Measurements from ENCODE around the gene SRF.

DNA sequence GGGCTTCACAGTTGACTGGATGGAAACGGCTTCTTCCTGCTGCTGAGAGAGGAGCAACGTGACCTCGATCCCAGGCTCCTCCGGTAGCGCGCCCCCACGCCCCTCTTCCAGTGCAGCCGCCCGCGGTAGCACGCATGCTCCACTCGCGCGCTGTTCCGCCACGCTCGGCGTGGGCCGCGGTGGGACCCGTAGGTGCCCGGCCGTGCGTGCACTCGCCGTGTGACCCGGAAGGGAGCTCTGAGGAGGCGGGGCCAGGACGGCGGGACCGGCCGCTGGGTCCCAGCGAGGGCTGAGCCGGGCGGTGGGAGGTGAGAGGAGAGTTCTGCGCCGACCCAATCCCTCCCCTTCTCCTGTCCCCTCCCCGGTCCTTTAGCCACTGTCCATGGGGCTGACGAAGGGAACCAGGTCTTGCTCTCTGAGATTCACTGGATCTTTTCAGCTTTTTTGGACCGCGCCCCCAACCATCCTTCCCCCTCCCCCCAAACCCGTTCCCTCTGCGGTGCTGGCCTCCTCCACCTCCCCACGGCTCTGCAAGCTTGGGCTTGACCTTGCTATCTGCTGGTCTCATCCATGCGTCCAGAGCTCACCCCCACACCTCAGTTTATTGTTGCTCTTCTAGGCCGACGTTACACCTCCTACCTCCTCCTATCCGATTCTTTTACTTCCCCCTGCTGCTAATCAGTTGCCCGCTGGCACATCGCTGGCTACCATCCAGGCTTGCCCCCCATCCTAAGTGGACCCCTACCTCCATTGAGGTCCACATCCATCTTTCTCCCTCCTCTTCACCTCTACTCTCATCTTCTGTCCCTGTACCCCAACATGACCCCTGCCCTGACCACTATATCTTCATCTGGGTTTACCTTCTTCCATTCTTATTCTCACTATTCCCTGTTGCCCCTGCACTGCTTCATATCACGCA lies 11.1 kb downstream of the SRF start, which contains the start of gene CUL9:
- TF ChIP-seq, protein P1, sequence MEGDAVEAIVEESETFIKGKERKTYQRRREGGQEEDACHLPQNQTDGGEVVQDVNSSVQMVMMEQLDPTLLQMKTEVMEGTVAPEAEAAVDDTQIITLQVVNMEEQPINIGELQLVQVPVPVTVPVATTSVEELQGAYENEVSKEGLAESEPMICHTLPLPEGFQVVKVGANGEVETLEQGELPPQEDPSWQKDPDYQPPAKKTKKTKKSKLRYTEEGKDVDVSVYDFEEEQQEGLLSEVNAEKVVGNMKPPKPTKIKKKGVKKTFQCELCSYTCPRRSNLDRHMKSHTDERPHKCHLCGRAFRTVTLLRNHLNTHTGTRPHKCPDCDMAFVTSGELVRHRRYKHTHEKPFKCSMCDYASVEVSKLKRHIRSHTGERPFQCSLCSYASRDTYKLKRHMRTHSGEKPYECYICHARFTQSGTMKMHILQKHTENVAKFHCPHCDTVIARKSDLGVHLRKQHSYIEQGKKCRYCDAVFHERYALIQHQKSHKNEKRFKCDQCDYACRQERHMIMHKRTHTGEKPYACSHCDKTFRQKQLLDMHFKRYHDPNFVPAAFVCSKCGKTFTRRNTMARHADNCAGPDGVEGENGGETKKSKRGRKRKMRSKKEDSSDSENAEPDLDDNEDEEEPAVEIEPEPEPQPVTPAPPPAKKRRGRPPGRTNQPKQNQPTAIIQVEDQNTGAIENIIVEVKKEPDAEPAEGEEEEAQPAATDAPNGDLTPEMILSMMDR (conservative IDR thresholded peaks at IDR 0.05; ENCODE audit: low read depth, low read length): no peak
- TF ChIP-seq POLR2A (IDR thresholded peaks at IDR 0.05; ENCODE audit: low read depth, low read length): peak; percentile 37; the same call in 1 of the 2 replicates
- TF ChIP-seq SMC3 (IDR thresholded peaks at IDR 0.05; ENCODE audit: low read depth, low read length): no peak

All from IMR-90 (cell line).